HG02623 (cell line): Measurements from ENCODE around the gene SLC6A16.

ENCODE experiments used
- ATAC-seq: cut with Tn5 transposase; IDR thresholded peaks from one replicate; pipeline ENCODE4 v1.9.1; 2021; ENCODE audit warnings: moderate library complexity; ENCODE audit not compliant: unreplicated experiment

Gene SLC6A16

GRCh38 chr19:49347191-49347590 is 22.2 kb upstream of the SLC6A16 start:
- no peak for ATAC-seq

- ATAC-seq: no peak
Measured at GRCh38 chr19:49344505-49345423, 19.8 kb upstream of the SLC6A16 start.

GRCh38 chr19:49343123-49343522 is 18.1 kb upstream of the SLC6A16 start:
- ATAC-seq: no peak

GRCh38 chr19:49342291-49342721 is 17.3 kb upstream of the SLC6A16 start:
- ATAC-seq: no peak

- no peak for ATAC-seq
Measured at GRCh38 chr19:49340865-49341718, 16.1 kb upstream of the SLC6A16 start.

GRCh38 chr19:49340069-49340864 is 15.3 kb upstream of the SLC6A16 start:
- ATAC-seq: no peak

GRCh38 chr19:49339301-49340068 is 14.5 kb upstream of the SLC6A16 start:
- no peak for ATAC-seq

- ATAC-seq: no peak
Measured at GRCh38 chr19:49338691-49339300, 13.8 kb upstream of the SLC6A16 start.

GRCh38 chr19:49338023-49338677 is 13.2 kb upstream of the SLC6A16 start:
- no peak for ATAC-seq

- no peak for ATAC-seq
Measured at GRCh38 chr19:49337267-49338022, 12.5 kb upstream of the SLC6A16 start.

GRCh38 chr19:49336482-49337266 is 11.7 kb upstream of the SLC6A16 start:
- no peak for ATAC-seq

- no peak for ATAC-seq
Measured at GRCh38 chr19:49335784-49336481, 10.9 kb upstream of the SLC6A16 start.

- ATAC-seq: no peak
Measured at GRCh38 chr19:49335071-49335783, 10.2 kb upstream of the SLC6A16 start, which contains the start of gene CD37. TSS of gene CD37 (plus strand) at chr19:49335406. CDS start at chr19:49335541, 135 bp downstream.

- ATAC-seq: peak; percentile 36
Measured at GRCh38 chr19:49333811-49334288, 8.9 kb upstream of the SLC6A16 start.

- ATAC-seq: no peak
Measured at GRCh38 chr19:49333418-49333805, 8.4 kb upstream of the SLC6A16 start.
